ENCODE results near the gene C5orf15. TPM values are rescaled to one million over a fixed set of nuclear protein-coding genes. Genes with fewer than 3 reads are reported as not detected.

The C5orf15 gene
- polyA plus RNA-seq, 1 donor (not counting 4 experiments of a cell fraction or from before 2014, with no cell fraction given): 86.9 TPM

GRCh38 chr5:134000091-134000511, 31.7 kb upstream of the C5orf15 start:
- DNase-seq (ENCODE audit: low read depth, low spot score) (no peak), FAIRE-seq (no peak)
- Histone ChIP-seq H3K4me3 (ENCODE audit: control insufficient read depth in 2 of 3, extremely low read depth in 1 of 3, insufficient read depth in 2 of 3, low read depth in 1 of 3, low read length in 3 of 3) (no peak overlapping the region), H3K9me1 (ENCODE audit: control insufficient read depth, extremely low read depth, insufficient read depth, low read length) (peaks cover 12% of the 10 kb centered on the region), H3K4me2 (ENCODE audit: control insufficient read depth, extremely low read depth, insufficient read depth, low read depth, low read length) (no peak overlapping the region), H3K36me3 (ENCODE audit: control insufficient read depth in 2 of 2, extremely low read depth in 1 of 2, insufficient read depth in 2 of 2, low read length in 2 of 2) (peaks cover 13 to 34% of the 10 kb centered on the region in 2 experiments), H3K4me1 (ENCODE audit: control insufficient read depth, extremely low read depth, insufficient read depth, low read length) (peaks cover 19% of the 10 kb centered on the region), H2AFZ (ENCODE audit: control insufficient read depth, low read length) (no peak overlapping the region), H3K27me3 (ENCODE audit: control insufficient read depth, extremely low read depth, insufficient read depth, low read length) (no peaks in the 10 kb centered on the region), H4K20me1 (ENCODE audit: control insufficient read depth, extremely low read depth, insufficient read depth, low read length) (peaks cover 66% of the 10 kb centered on the region), H3K9me3 (ENCODE audit: control insufficient read depth, low read depth, low read length) (no peaks in the 10 kb centered on the region), H3K9ac (ENCODE audit: control insufficient read depth, extremely low read depth, insufficient read depth, low read length) (no peak overlapping the region), H3K27ac (ENCODE audit: control insufficient read depth, insufficient read depth, low read length) (no peak overlapping the region), H3K79me2 (ENCODE audit: control insufficient read depth, insufficient read depth, low read length) (peaks cover 94% of the 10 kb centered on the region)
- dilution Hi-C loops (cut with MboI; ENCODE audit: extremely low pct_ligation_motif_present, low sequenced_read_pairs): no loop called here
- no peak for TF ChIP-seq CTCF (optimal IDR thresholded peaks at IDR 0.05 in 1 of 3, IDR thresholded peaks at IDR 0.05 in 1 of 3, conservative IDR thresholded peaks at IDR 0.05 in 1 of 3; ENCODE audit: extremely low read depth in 1 of 3, insufficient read depth in 2 of 3, low read length in 3 of 3)
- TF ChIP-seq EZH2 (IDR thresholded peaks at IDR 0.05; ENCODE audit: low read length): no peak

- Histone ChIP-seq H3K4me2 (ENCODE audit: control insufficient read depth, extremely low read depth, insufficient read depth, low read depth, low read length) (no peak overlapping the region), H3K79me2 (ENCODE audit: control insufficient read depth, insufficient read depth, low read length) (peaks cover 100% of the 10 kb centered on the region), H3K36me3 (ENCODE audit: control insufficient read depth in 2 of 2, extremely low read depth in 1 of 2, insufficient read depth in 2 of 2, low read length in 2 of 2) (peaks cover 13 to 34% of the 10 kb centered on the region in 2 experiments), H3K9me1 (ENCODE audit: control insufficient read depth, extremely low read depth, insufficient read depth, low read length) (peaks cover 12% of the 10 kb centered on the region), H3K9me3 (ENCODE audit: control insufficient read depth, low read depth, low read length) (no peaks in the 10 kb centered on the region), H3K4me1 (ENCODE audit: control insufficient read depth, extremely low read depth, insufficient read depth, low read length) (peaks cover 22% of the 10 kb centered on the region), H3K4me3 (ENCODE audit: control insufficient read depth in 2 of 3, extremely low read depth in 1 of 3, insufficient read depth in 2 of 3, low read depth in 1 of 3, low read length in 3 of 3) (no peak overlapping the region), H2AFZ (ENCODE audit: control insufficient read depth, low read length) (no peak overlapping the region), H3K9ac (ENCODE audit: control insufficient read depth, extremely low read depth, insufficient read depth, low read length) (no peak overlapping the region), H3K27ac (ENCODE audit: control insufficient read depth, insufficient read depth, low read length) (no peak overlapping the region), H3K27me3 (ENCODE audit: control insufficient read depth, extremely low read depth, insufficient read depth, low read length) (no peaks in the 10 kb centered on the region), H4K20me1 (ENCODE audit: control insufficient read depth, extremely low read depth, insufficient read depth, low read length) (peaks cover 78% of the 10 kb centered on the region)
- dilution Hi-C loops (cut with MboI; ENCODE audit: extremely low pct_ligation_motif_present, low sequenced_read_pairs): no loop called here
- DNase-seq (ENCODE audit: low read depth, low spot score): no peak
- no peak for FAIRE-seq
- no peak for TF ChIP-seq EZH2 (IDR thresholded peaks at IDR 0.05; ENCODE audit: low read length)
- TF ChIP-seq CTCF (optimal IDR thresholded peaks at IDR 0.05 in 1 of 3, IDR thresholded peaks at IDR 0.05 in 1 of 3, conservative IDR thresholded peaks at IDR 0.05 in 1 of 3; ENCODE audit: extremely low read depth in 1 of 3, insufficient read depth in 2 of 3, low read length in 3 of 3): no peak
Measured at GRCh38 chr5:133998807-133999206, 30.4 kb upstream of the C5orf15 start.
